Measurements from ENCODE around the gene SHKBP1. TPM values are rescaled to one million over a fixed set of nuclear protein-coding genes. Genes with fewer than 3 reads are reported as not detected.

SHKBP1 gene
- total and polyA plus RNA-seq, 9 of the 15 experiments (the other 6 are each of a cell fraction or from before 2014, with no cell fraction given) = 1.2 to 58.1 (median 22.3) TPM

DNA sequence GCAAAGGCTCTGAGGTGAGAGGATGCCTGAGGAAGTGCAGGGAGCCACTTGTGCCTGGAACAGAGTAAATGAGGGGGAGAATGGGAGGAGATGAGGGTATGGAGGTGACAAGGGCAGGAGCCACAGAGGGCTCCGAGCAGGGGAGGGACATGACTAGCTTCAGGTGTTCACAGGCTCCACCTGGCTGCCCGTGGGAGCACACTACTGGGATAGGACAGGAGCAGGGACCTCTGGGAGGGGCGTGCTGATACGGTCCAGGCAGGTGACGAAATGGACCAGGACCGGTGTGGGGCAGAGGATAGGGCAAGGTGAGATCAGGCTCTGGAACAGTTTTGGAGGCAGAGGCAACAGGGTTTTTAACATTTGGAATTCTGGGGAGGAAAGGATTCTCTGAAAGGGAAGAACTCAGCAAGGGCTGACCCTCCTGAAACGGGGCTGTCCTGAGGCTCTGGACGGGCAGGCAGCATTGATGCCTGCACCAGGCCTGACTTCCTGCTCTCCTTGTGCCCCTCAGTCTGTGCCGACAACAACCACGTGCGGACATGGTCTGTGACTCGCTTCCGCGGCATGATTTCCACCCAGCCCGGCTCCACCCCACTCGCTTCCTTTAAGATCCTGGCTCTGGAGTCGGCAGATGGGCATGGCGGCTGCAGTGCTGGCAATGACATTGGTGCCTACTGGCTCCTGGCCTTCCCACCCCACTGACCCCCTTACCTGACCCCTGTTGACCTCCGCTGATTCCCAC, 11.6 kb downstream of the SHKBP1 start (continued):
- TF ChIP-seq, protein P1, sequence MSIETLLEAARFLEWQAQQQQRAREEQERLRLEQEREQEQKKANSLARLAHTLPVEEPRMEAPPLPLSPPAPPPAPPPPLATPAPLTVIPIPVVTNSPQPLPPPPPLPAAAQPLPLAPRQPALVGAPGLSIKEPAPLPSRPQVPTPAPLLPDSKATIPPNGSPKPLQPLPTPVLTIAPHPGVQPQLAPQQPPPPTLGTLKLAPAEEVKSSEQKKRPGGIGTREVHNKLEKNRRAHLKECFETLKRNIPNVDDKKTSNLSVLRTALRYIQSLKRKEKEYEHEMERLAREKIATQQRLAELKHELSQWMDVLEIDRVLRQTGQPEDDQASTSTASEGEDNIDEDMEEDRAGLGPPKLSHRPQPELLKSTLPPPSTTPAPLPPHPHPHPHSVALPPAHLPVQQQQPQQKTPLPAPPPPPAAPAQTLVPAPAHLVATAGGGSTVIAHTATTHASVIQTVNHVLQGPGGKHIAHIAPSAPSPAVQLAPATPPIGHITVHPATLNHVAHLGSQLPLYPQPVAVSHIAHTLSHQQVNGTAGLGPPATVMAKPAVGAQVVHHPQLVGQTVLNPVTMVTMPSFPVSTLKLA (conservative IDR thresholded peaks at IDR 0.05) = no peak
- TF ChIP-seq ZNF445 (CRISPR knock-in tag; IDR thresholded peaks at IDR 0.05; ENCODE audit: low read depth) = no peak
- TF ChIP-seq MTA2 (IDR thresholded peaks at IDR 0.05; ENCODE audit: low read depth) = no peak
- TF ChIP-seq CHD4 (IDR thresholded peaks at IDR 0.05; ENCODE audit: insufficient read depth, insufficient replicate concordance, low read depth, low read length, poor library complexity, severe bottlenecking) = no peak
- TF ChIP-seq IRF9 (tag; IDR thresholded peaks at IDR 0.05) = no peak
- TF ChIP-seq TCF7L2 (IDR thresholded peaks at IDR 0.05; ENCODE audit: low read depth, low read length) = no peak
- TF ChIP-seq, protein P2, sequence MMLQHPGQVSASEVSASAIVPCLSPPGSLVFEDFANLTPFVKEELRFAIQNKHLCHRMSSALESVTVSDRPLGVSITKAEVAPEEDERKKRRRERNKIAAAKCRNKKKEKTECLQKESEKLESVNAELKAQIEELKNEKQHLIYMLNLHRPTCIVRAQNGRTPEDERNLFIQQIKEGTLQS (IDR thresholded peaks at IDR 0.05) = no peak
- TF ChIP-seq, protein P2 (CRISPR knock-in tag; conservative IDR thresholded peaks at IDR 0.05) = no peak
- TF ChIP-seq SPI1 (IDR thresholded peaks at IDR 0.05; ENCODE audit: borderline replicate concordance, low read depth, low read length) = no peak
- TF ChIP-seq, protein P3, sequence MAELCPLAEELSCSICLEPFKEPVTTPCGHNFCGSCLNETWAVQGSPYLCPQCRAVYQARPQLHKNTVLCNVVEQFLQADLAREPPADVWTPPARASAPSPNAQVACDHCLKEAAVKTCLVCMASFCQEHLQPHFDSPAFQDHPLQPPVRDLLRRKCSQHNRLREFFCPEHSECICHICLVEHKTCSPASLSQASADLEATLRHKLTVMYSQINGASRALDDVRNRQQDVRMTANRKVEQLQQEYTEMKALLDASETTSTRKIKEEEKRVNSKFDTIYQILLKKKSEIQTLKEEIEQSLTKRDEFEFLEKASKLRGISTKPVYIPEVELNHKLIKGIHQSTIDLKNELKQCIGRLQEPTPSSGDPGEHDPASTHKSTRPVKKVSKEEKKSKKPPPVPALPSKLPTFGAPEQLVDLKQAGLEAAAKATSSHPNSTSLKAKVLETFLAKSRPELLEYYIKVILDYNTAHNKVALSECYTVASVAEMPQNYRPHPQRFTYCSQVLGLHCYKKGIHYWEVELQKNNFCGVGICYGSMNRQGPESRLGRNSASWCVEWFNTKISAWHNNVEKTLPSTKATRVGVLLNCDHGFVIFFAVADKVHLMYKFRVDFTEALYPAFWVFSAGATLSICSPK (IDR thresholded peaks at IDR 0.05; ENCODE audit: borderline replicate concordance) = no peak
- TF ChIP-seq, protein P4, sequence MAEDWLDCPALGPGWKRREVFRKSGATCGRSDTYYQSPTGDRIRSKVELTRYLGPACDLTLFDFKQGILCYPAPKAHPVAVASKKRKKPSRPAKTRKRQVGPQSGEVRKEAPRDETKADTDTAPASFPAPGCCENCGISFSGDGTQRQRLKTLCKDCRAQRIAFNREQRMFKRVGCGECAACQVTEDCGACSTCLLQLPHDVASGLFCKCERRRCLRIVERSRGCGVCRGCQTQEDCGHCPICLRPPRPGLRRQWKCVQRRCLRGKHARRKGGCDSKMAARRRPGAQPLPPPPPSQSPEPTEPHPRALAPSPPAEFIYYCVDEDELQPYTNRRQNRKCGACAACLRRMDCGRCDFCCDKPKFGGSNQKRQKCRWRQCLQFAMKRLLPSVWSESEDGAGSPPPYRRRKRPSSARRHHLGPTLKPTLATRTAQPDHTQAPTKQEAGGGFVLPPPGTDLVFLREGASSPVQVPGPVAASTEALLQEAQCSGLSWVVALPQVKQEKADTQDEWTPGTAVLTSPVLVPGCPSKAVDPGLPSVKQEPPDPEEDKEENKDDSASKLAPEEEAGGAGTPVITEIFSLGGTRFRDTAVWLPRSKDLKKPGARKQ (CRISPR knock-in tag; IDR thresholded peaks at IDR 0.05) = no peak
- TF ChIP-seq GTF2E2 (tag; IDR thresholded peaks at IDR 0.05) = no peak
- no peak for TF ChIP-seq ARID1B (IDR thresholded peaks at IDR 0.05)
- no peak for TF ChIP-seq ELF2 (CRISPR knock-in tag; IDR thresholded peaks at IDR 0.05)
- TF ChIP-seq ZNF507 (tag; conservative IDR thresholded peaks at IDR 0.05) = no peak
- TF ChIP-seq ZBTB17 (CRISPR knock-in tag; IDR thresholded peaks at IDR 0.05) = no peak

Measured in K562 (cell line).